ENCODE measurements around the gene RAB6B.

Gene RAB6B

DNA sequence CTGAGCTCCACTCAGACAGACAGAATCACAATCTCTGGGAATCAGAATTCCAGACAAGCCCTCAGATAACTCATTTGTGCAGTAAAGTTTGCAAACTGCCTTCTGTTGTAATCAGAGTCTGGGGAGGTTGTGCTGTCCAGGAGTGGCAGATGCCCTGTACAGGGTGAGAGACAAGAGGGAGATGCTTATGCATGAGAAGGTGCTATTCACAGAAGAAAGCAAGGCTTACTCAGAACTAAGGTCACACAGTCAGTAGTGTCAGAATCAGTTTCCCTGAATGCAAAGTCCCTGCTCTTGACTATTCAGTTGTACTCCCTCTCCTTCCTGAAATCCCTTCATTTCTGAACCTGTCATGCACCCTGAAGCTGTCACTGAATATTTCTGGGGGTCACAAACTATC lies 46.3 kb downstream of the RAB6B start:
- H3K36me3 ChIP-seq (replicated peaks; ENCODE audit: low read depth, low read length): no peaks in the 10 kb centered on the region
- H3K27ac ChIP-seq (ENCODE audit: low read length): no peak overlapping the region
- no peaks in the 10 kb centered on the region for H3K79me2 ChIP-seq (ENCODE audit: low read length)
- peaks cover 18% of the 10 kb centered on the region for H3K4me1 ChIP-seq (ENCODE audit: low read length)
- H3K4me3 ChIP-seq (ENCODE audit: low read length): no peak overlapping the region
- TF ChIP-seq, protein P1, sequence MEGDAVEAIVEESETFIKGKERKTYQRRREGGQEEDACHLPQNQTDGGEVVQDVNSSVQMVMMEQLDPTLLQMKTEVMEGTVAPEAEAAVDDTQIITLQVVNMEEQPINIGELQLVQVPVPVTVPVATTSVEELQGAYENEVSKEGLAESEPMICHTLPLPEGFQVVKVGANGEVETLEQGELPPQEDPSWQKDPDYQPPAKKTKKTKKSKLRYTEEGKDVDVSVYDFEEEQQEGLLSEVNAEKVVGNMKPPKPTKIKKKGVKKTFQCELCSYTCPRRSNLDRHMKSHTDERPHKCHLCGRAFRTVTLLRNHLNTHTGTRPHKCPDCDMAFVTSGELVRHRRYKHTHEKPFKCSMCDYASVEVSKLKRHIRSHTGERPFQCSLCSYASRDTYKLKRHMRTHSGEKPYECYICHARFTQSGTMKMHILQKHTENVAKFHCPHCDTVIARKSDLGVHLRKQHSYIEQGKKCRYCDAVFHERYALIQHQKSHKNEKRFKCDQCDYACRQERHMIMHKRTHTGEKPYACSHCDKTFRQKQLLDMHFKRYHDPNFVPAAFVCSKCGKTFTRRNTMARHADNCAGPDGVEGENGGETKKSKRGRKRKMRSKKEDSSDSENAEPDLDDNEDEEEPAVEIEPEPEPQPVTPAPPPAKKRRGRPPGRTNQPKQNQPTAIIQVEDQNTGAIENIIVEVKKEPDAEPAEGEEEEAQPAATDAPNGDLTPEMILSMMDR (IDR thresholded peaks at IDR 0.05; ENCODE audit: low read depth, low read length): no peak
- no peak for TF ChIP-seq EZH2phosphoT487 (IDR thresholded peaks at IDR 0.05; ENCODE audit: low read depth)
- no peaks in the 10 kb centered on the region for H3K9me3 ChIP-seq (ENCODE audit: insufficient read depth, low read length)
- no peaks in the 10 kb centered on the region for H4K20me1 ChIP-seq (ENCODE audit: insufficient read depth, low read length)
- H3K4me2 ChIP-seq (ENCODE audit: low read length): peak overlapping the region; percentile 1; the same call in 1 of the 2 replicates
- H3K9ac ChIP-seq (ENCODE audit: low read length): no peak overlapping the region
- H2AFZ ChIP-seq (ENCODE audit: low read depth, low read length): no peak overlapping the region
- peaks cover 6% of the 10 kb centered on the region; the same call in 1 of the 2 replicates for H3K27me3 ChIP-seq (ENCODE audit: low read depth, low read length)

DNA sequence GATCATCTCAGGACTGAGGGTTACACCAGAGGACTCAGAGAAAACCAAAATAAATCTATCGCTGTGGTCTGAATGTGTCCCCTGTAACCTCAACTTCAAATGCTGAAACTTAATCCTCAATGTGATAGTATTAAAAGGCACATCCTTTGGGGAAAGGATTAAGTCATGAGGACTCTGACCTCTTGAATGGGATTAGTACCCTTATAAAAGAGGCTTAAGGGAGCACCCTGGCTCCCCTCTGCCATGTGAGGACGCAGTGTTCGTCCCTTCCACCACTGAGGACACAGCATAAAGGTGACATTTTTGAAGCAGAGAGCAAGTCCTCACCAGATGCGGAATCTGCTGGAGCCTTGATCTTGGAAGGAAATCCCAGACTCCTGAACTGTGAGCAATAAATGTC lies 50.6 kb downstream of the RAB6B start:
- no peaks in the 10 kb centered on the region for H3K79me2 ChIP-seq (ENCODE audit: low read length)
- no peak overlapping the region for H3K27ac ChIP-seq (ENCODE audit: low read length)
- no peak overlapping the region for H3K4me2 ChIP-seq (ENCODE audit: low read length)
- H3K36me3 ChIP-seq (replicated peaks; ENCODE audit: low read depth, low read length): no peaks in the 10 kb centered on the region
- TF ChIP-seq, protein P1 (IDR thresholded peaks at IDR 0.05; ENCODE audit: low read depth, low read length): no peak
- H3K9me3 ChIP-seq (ENCODE audit: insufficient read depth, low read length): no peaks in the 10 kb centered on the region
- H2AFZ ChIP-seq (ENCODE audit: low read depth, low read length): no peak overlapping the region
- no peak overlapping the region for H3K9ac ChIP-seq (ENCODE audit: low read length)
- H3K4me1 ChIP-seq (ENCODE audit: low read length): peaks cover 8% of the 10 kb centered on the region
- H3K27me3 ChIP-seq (ENCODE audit: low read depth, low read length): peaks cover 14% of the 10 kb centered on the region
- H3K4me3 ChIP-seq (ENCODE audit: low read length): no peak overlapping the region
- H4K20me1 ChIP-seq (ENCODE audit: insufficient read depth, low read length): no peaks in the 10 kb centered on the region

DNA sequence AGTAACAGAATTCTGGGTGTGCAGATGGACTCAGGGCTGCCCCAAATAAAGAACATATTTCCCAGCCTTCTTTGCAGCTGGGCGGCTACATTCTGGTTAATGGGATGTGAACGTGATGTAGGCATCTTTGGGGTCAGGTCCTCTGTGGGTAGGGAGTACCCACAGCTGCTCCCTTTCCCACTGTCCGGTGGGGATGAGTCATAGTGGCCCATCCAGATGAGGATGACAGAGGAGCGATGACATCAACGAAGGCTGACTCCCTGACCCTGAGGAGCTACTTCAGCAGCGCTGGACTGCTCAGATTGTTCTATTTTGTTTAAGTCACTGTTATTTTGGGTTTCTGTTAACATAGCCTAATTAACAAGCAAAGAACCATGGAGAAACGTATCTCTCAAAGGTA lies 52.0 kb downstream of the RAB6B start:
- Histone ChIP-seq H3K9me3 (ENCODE audit: insufficient read depth, low read length) (no peaks in the 10 kb centered on the region), H3K4me2 (ENCODE audit: low read length) (no peak overlapping the region), H3K4me3 (ENCODE audit: low read length) (no peak overlapping the region), H4K20me1 (ENCODE audit: insufficient read depth, low read length) (no peaks in the 10 kb centered on the region), H3K9ac (ENCODE audit: low read length) (no peak overlapping the region), H2AFZ (ENCODE audit: low read depth, low read length) (no peak overlapping the region), H3K27me3 (ENCODE audit: low read depth, low read length) (peaks cover 14% of the 10 kb centered on the region), H3K27ac (ENCODE audit: low read length) (no peak overlapping the region), H3K4me1 (ENCODE audit: low read length) (no peaks in the 10 kb centered on the region), H3K36me3 (replicated peaks; ENCODE audit: low read depth, low read length) (no peaks in the 10 kb centered on the region), H3K79me2 (ENCODE audit: low read length) (no peaks in the 10 kb centered on the region)
- TF ChIP-seq, protein P1 (IDR thresholded peaks at IDR 0.05; ENCODE audit: low read depth, low read length): no peak
- no peak for TF ChIP-seq EZH2phosphoT487 (IDR thresholded peaks at IDR 0.05; ENCODE audit: low read depth)

DNA sequence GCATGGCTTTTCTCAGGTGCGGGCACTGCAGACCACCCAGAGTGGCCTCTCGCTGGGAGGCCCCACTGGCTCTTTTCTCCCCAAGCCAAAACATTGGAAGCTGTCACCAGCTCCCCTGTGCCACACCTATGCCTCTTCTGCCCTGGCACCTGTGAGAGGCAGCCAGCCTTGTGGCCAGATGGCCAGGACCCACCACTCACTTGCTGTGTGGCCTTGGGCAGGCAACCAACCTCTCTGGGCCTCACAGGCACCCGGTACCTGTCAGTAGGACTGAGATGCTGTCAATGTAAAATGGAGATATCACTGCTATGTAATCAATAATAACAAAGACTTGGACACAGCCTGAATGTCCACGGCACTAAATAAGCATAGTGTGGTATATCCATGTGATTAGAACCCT lies 53.5 kb downstream of the RAB6B start:
- H4K20me1 ChIP-seq (ENCODE audit: insufficient read depth, low read length): no peaks in the 10 kb centered on the region
- H3K4me1 ChIP-seq (ENCODE audit: low read length): no peaks in the 10 kb centered on the region
- H3K9me3 ChIP-seq (ENCODE audit: insufficient read depth, low read length): no peaks in the 10 kb centered on the region
- H3K79me2 ChIP-seq (ENCODE audit: low read length): no peaks in the 10 kb centered on the region
- H3K9ac ChIP-seq (ENCODE audit: low read length): no peak overlapping the region
- TF ChIP-seq, protein P1 (IDR thresholded peaks at IDR 0.05; ENCODE audit: low read depth, low read length): no peak
- TF ChIP-seq EZH2phosphoT487 (IDR thresholded peaks at IDR 0.05; ENCODE audit: low read depth): no peak
- no peak overlapping the region for H3K4me2 ChIP-seq (ENCODE audit: low read length)
- no peaks in the 10 kb centered on the region for H3K36me3 ChIP-seq (replicated peaks; ENCODE audit: low read depth, low read length)
- H3K27ac ChIP-seq (ENCODE audit: low read length): no peak overlapping the region
- no peak overlapping the region for H3K4me3 ChIP-seq (ENCODE audit: low read length)
- H2AFZ ChIP-seq (ENCODE audit: low read depth, low read length): no peak overlapping the region
- peaks cover 8% of the 10 kb centered on the region for H3K27me3 ChIP-seq (ENCODE audit: low read depth, low read length)

All from OCI-LY3 (cell line).